HepG2 (cell line): ENCODE results near the gene GGT1. TPM values are rescaled to one million over a fixed set of nuclear protein-coding genes. Genes with fewer than 3 reads are reported as not detected.

ENCODE experiments used
- AHDC1 ChIP-seq: sonication (generic); formaldehyde crosslinking; IDR thresholded peaks from 2 replicates; pipeline ENCODE4 v1.5.1; 2020; ENCODE audit warnings: mild to moderate bottlenecking, missing genetic modification reagents, borderline replicate concordance
- ASH2L ChIP-seq: fragments of 300-600, 200-600 bp; sonication (generic); IDR thresholded peaks from 2 replicates; pipeline ENCODE4 v1.7.0; 2017; ENCODE audit warnings: low read depth, mild to moderate bottlenecking, moderate library complexity, mixed read lengths, low read length; ENCODE audit not compliant: insufficient read length
- FOXM1 ChIP-seq: sonication (generic); formaldehyde crosslinking; IDR thresholded peaks from 2 replicates; pipeline ENCODE4 v1.5.0; 2020; ENCODE audit warnings: missing genetic modification reagents
- FOXO1 ChIP-seq: sonication (generic); formaldehyde crosslinking; IDR thresholded peaks from 2 replicates; pipeline ENCODE4 v1.4.0; 2020; ENCODE audit warnings: missing genetic modification reagents
- HNF1B ChIP-seq: sonication (generic); formaldehyde crosslinking; IDR thresholded peaks from 2 replicates; pipeline ENCODE4 v1.5.1; 2020; ENCODE audit warnings: mild to moderate bottlenecking, moderate library complexity, missing genetic modification reagents
- IRF9 ChIP-seq: sonication (generic); formaldehyde crosslinking; IDR thresholded peaks from 2 replicates; pipeline ENCODE4 v1.8.0; 2022; ENCODE audit warnings: missing genetic modification reagents, mild to moderate bottlenecking, borderline replicate concordance
- MATR3 ChIP-seq: sonication (generic); formaldehyde crosslinking; IDR thresholded peaks from 2 replicates; pipeline ENCODE4 v1.4.0; 2020; ENCODE audit warnings: missing genetic modification reagents
- PCBP1 ChIP-seq: fragments of 200-400 bp; formaldehyde crosslinking; IDR thresholded peaks from 2 replicates; pipeline ENCODE4 v1.6.1; 2017; ENCODE audit warnings: mild to moderate bottlenecking, low read depth, low read length, borderline replicate concordance
- REXO4 ChIP-seq: sonication (generic); formaldehyde crosslinking; IDR thresholded peaks from 2 replicates; pipeline ENCODE4 v1.8.0; 2022; ENCODE audit warnings: missing genetic modification reagents, mild to moderate bottlenecking, borderline replicate concordance
- SNAPC5 ChIP-seq: sonication (generic); formaldehyde crosslinking; IDR thresholded peaks from 2 replicates; pipeline ENCODE4 v1.8.1; 2023; ENCODE audit warnings: mild to moderate bottlenecking, missing genetic modification reagents, borderline replicate concordance
- ZFP62 ChIP-seq: sonication (generic); formaldehyde crosslinking; IDR thresholded peaks from 2 replicates; pipeline ENCODE4 v1.4.0; 2020; ENCODE audit warnings: missing genetic modification reagents
- ZFY ChIP-seq: sonication (generic); formaldehyde crosslinking; IDR thresholded peaks from 2 replicates; pipeline ENCODE4 v1.4.0; 2020; ENCODE audit warnings: missing genetic modification reagents
- ZNF17 ChIP-seq: sonication (generic); formaldehyde crosslinking; IDR thresholded peaks from 2 replicates; pipeline ENCODE4 v1.5.0; 2020; ENCODE audit warnings: mild to moderate bottlenecking, missing genetic modification reagents
- ZNF484 ChIP-seq: sonication (generic); formaldehyde crosslinking; IDR thresholded peaks from 2 replicates; pipeline ENCODE4 v1.5.1; 2020; ENCODE audit warnings: mild to moderate bottlenecking, low read depth, missing genetic modification reagents, borderline replicate concordance
- ZNF562 ChIP-seq: sonication (generic); formaldehyde crosslinking; IDR thresholded peaks from 2 replicates; pipeline ENCODE4 v1.8.0; 2022; ENCODE audit warnings: missing genetic modification reagents, borderline replicate concordance
- ZNF768 ChIP-seq: sonication (generic); formaldehyde crosslinking; IDR thresholded peaks from 2 replicates; pipeline ENCODE4 v1.4.0; 2020; ENCODE audit warnings: missing genetic modification reagents
- ZSCAN31 ChIP-seq: sonication (generic); formaldehyde crosslinking; IDR thresholded peaks from 2 replicates; pipeline ENCODE4 v1.5.0; 2020; ENCODE audit warnings: low read depth, mild to moderate bottlenecking, missing genetic modification reagents
- polyA plus RNA-seq, 8 experiments: library from polyadenylated mRNA; depleted of rRNA in 3 of 8; stranded (reverse) in 7 of 8; unstranded in 1 of 8; fragments of >200 nt; fragmentation: Illumina TruSeq in 4 of 8; extraction: Trizol in 4 of 8; gene quantifications; 2 replicates each; pipeline versions ENCODE4 v1.2.1 to v1.2.3, GENCODE V29; 2011 to 2016; ENCODE audit warnings: low read depth in 4 of 8, missing spikeins in 1 of 8, mixed read lengths in 1 of 8; ENCODE audit not compliant: insufficient read depth in 1 of 8
- total RNA-seq, 5 experiments: library from RNA; depleted of rRNA; stranded (reverse); fragments of >200 nt; fragmentation: Illumina TruSeq; extraction: Trizol; gene quantifications; 2 replicates each; pipeline ENCODE4 v1.2.3, GENCODE V29; 2016; ENCODE audit warnings: low read depth in 1 of 5
- TF ChIP-seq, protein P1 (sequence below): sonication (generic); formaldehyde crosslinking; IDR thresholded peaks from 2 replicates; pipeline ENCODE4 v1.5.1; 2020; ENCODE audit warnings: mild to moderate bottlenecking, missing genetic modification reagents, borderline replicate concordance

The GGT1 gene
- total and polyA plus RNA-seq, 2 of the 13 experiments (the other 11 are each of a cell fraction or from before 2014, with no cell fraction given): 29.9 to 103 TPM

DNA sequence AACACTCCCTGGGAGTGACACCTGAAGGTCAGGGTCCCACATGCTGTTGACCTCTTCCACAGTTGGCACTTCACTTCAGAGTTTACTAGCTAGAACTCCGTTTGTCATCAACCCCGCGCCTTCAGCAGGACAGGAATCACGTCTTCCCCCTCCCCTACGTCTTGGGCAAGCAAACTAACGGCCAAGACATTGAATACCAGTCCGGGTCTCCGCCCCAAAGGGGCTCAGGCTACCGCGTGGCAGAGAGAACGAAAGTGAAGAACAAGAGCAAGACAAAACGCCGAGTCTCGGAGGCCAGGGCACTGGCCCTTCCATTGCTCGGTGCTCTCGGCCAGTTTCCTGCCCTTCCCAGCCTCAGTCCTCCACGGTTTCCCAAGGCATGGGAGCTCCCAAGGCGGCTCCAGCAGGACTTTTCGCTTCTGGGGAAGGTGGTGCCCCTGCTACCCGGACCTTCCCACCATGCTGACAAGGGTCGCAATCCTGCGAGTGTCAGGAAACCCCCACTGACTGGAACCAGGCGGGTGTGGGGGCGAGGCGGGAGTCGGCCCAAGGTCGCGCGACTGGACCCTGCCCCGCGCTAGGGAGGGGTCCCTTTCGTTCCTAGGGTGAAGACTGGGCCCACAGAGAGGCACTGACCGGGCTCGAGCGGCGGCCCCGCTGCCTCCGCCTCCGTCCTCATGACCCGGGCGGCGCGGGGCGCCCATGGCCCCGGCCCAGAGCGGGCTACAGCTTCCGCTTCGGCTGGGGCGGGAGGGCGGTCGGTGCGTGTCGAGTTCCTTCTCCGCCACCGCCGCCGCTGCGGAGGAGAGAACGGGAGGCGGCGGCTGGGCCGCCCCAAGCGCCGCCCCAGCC, 48.5 kb upstream of the GGT1 start, which contains the start of gene GUCD1 (continued):
- TF ChIP-seq HNF1B (CRISPR knock-in tag) (no peak), SNAPC5 (CRISPR knock-in tag) (no peak), ZFY (CRISPR knock-in tag) (no peak), REXO4 (CRISPR knock-in tag) (no peak), ZNF484 (CRISPR knock-in tag) (no peak), ZFP62 (CRISPR knock-in tag) (no peak), FOXM1 (CRISPR knock-in tag) (no peak), IRF9 (CRISPR knock-in tag) (peak; percentile 66; the same call in 1 of the 2 replicates), ZNF17 (CRISPR knock-in tag) (no peak), FOXO1 (0 out of 2 replicates have a peak, but pooled peaks have one; percentile 16), AHDC1 (CRISPR knock-in tag) (0 out of 2 replicates have a peak, but pooled peaks have one; percentile 54), MATR3 (CRISPR knock-in tag) (no peak), ZSCAN31 (peak; percentile 30; the same call in 1 of the 2 replicates), ASH2L (no peak), ZNF562 (CRISPR knock-in tag) (no peak), PCBP1 (no peak), ZNF768 (peak; percentile 75; the same call in 1 of the 2 replicates)
- TF ChIP-seq, protein P1, sequence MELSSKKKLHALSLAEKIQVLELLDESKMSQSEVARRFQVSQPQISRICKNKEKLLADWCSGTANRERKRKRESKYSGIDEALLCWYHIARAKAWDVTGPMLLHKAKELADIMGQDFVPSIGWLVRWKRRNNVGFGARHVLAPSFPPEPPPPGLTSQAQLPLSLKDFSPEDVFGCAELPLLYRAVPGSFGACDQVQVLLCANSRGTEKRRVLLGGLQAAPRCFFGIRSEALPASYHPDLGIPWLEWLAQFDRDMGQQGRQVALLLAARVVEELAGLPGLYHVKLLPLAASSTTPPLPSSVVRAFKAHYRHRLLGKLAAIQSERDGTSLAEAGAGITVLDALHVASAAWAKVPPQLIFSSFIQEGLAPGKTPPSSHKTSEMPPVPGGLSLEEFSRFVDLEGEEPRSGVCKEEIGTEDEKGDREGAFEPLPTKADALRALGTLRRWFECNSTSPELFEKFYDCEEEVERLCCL (CRISPR knock-in tag): no peak; the same call in 1 of the 2 replicates
